SK-N-SH treated with all-trans-retinoic acid at 6 μM for 48 hours (cell line): ENCODE measurements around the gene AMPD3.

Source experiments
- BACH2 ChIP-seq: fragments of 250-450 bp; sonication (Bioruptor Pico); IDR thresholded peaks from 2 replicates; pipeline ENCODE4 v1.9.0; 2021; ENCODE audit warnings: mild to moderate bottlenecking, borderline replicate concordance
- GLIS3 ChIP-seq: fragments of 250-450 bp; sonication (Bioruptor Pico); IDR thresholded peaks from 2 replicates; pipeline ENCODE4 v1.5.0; 2020; ENCODE audit warnings: mild to moderate bottlenecking, moderate library complexity
- ISL1 ChIP-seq: fragments of 250-450 bp; sonication (Bioruptor Pico); IDR thresholded peaks from 2 replicates; pipeline ENCODE4 v2.1.2; 2022; ENCODE audit warnings: mild to moderate bottlenecking, moderate library complexity
- OSR1 ChIP-seq: fragments of 250-450 bp; sonication (Bioruptor Pico); IDR thresholded peaks from 2 replicates; pipeline ENCODE4 v1.8.0; 2022; ENCODE audit warnings: moderate library complexity, mild to moderate bottlenecking, inconsistent platforms
- PPARA ChIP-seq: fragments of 250-450 bp; sonication (Bioruptor Pico); IDR thresholded peaks from 2 replicates; pipeline ENCODE4 v1.5.0; 2020; ENCODE audit warnings: mild to moderate bottlenecking, borderline replicate concordance
- TCF4 ChIP-seq: fragments of 250-450 bp; sonication (Bioruptor Pico); IDR thresholded peaks from 2 replicates; pipeline ENCODE4 v1.8.0; 2021; ENCODE audit warnings: mild to moderate bottlenecking, moderate library complexity, borderline replicate concordance
- ZC3H10 ChIP-seq: fragments of 250-450 bp; sonication (Bioruptor Pico); IDR thresholded peaks from 2 replicates; pipeline ENCODE4 v1.5.1; 2021; ENCODE audit warnings: mild to moderate bottlenecking, moderate library complexity
- ZNF565 ChIP-seq: fragments of 450-650 bp; formaldehyde crosslinking; conservative IDR thresholded peaks from 2 replicates; pipeline ENCODE4 v1.5.0; 2020; ENCODE audit warnings: low read depth, mild to moderate bottlenecking, moderate library complexity
- TF ChIP-seq, protein P1 (sequence below): fragments of 250-450 bp; sonication (Bioruptor Pico); IDR thresholded peaks from 2 replicates; pipeline ENCODE4 v1.8.0; 2020; ENCODE audit warnings: mild to moderate bottlenecking, moderate library complexity, borderline replicate concordance

GRCh38 chr11:10518123-10518522, 63.1 kb downstream of the AMPD3 start:
- no peak for TF ChIP-seq ISL1 (CRISPR knock-in tag)
- TF ChIP-seq TCF4 (CRISPR knock-in tag) = no peak
- no peak for TF ChIP-seq BACH2 (CRISPR knock-in tag)
- TF ChIP-seq, protein P1, sequence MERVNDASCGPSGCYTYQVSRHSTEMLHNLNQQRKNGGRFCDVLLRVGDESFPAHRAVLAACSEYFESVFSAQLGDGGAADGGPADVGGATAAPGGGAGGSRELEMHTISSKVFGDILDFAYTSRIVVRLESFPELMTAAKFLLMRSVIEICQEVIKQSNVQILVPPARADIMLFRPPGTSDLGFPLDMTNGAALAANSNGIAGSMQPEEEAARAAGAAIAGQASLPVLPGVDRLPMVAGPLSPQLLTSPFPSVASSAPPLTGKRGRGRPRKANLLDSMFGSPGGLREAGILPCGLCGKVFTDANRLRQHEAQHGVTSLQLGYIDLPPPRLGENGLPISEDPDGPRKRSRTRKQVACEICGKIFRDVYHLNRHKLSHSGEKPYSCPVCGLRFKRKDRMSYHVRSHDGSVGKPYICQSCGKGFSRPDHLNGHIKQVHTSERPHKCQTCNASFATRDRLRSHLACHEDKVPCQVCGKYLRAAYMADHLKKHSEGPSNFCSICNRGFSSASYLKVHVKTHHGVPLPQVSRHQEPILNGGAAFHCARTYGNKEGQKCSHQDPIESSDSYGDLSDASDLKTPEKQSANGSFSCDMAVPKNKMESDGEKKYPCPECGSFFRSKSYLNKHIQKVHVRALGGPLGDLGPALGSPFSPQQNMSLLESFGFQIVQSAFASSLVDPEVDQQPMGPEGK = no peak
- no peak for TF ChIP-seq PPARA (CRISPR knock-in tag)
- no peak for TF ChIP-seq ZNF565 (CRISPR knock-in tag)
- TF ChIP-seq ZC3H10 (CRISPR knock-in tag) = no peak
- no peak for TF ChIP-seq OSR1
- no peak for TF ChIP-seq GLIS3 (CRISPR knock-in tag)
